WTC11 (cell line): ENCODE results near the gene TUBD1. TPM values are rescaled to one million over a fixed set of nuclear protein-coding genes. Genes with fewer than 3 reads are reported as not detected.

Experiments
- ATAC-seq: fragments of 200-7000 bp; cut with Tn5 transposase; 2 replicates; pipeline ENCODE4 v1.10.0; 2021; ENCODE audit warnings: mild to moderate bottlenecking, moderate library complexity
- CTCF ChIA-PET: fragments of 300-600 bp; sonication (Branson Sonifier 250); formaldehyde crosslinking; loops from one replicate; lab custom pipeline; 2021; ENCODE audit warnings: antibody characterized with exemption; lab: Charles Lee
- POLR2A ChIA-PET: fragments of 350-600 bp; sonication (Branson Sonifier 250); formaldehyde crosslinking; loops from one replicate; lab custom pipeline; 2021; ENCODE audit warnings: antibody characterized with exemption; lab: Charles Lee
- DNase-seq: peaks from one replicate; pipeline ENCODE4 v3.0.0; 2021; ENCODE audit warnings: low spot score
- H3K27ac Mint-ChIP-seq: 2 replicates; pipeline ENCODE4 v1.8.0; 2021; ENCODE audit warnings: mixed read lengths
- H3K27me3 Mint-ChIP-seq: 2 replicates; pipeline ENCODE4 v1.8.0; 2021; ENCODE audit warnings: low read depth, mild to moderate bottlenecking, moderate library complexity, mixed read lengths
- H3K36me3 Mint-ChIP-seq: 2 replicates; pipeline ENCODE4 v1.8.0; 2021; ENCODE audit warnings: mixed read lengths
- H3K4me1 Mint-ChIP-seq: 2 replicates; pipeline ENCODE4 v1.8.0; 2022; ENCODE audit warnings: mixed read lengths
- H3K4me3 Mint-ChIP-seq: 2 replicates; pipeline ENCODE4 v1.8.0; 2021; ENCODE audit warnings: mild to moderate bottlenecking, moderate library complexity, mixed read lengths
- H3K9me3 Mint-ChIP-seq: 2 replicates; pipeline ENCODE4 v1.8.0; 2021; ENCODE audit warnings: mixed read lengths
- AFF4 ChIP-seq: sonication (generic); formaldehyde crosslinking; IDR thresholded peaks from 2 replicates; pipeline ENCODE4 v1.8.1; 2023; ENCODE audit warnings: mild to moderate bottlenecking, missing genetic modification reagents, borderline replicate concordance
- ARID4B ChIP-seq: sonication (generic); formaldehyde crosslinking; IDR thresholded peaks from 2 replicates; pipeline ENCODE4 v1.8.0; 2023; ENCODE audit warnings: missing genetic modification reagents, mild to moderate bottlenecking, borderline replicate concordance
- ATF3 ChIP-seq: sonication (generic); formaldehyde crosslinking; conservative IDR thresholded peaks from 2 replicates; pipeline ENCODE4 v1.8.1; 2022; ENCODE audit warnings: mild to moderate bottlenecking, missing genetic modification reagents
- CDX4 ChIP-seq: fragments of 250-450 bp; sonication (Bioruptor Pico); IDR thresholded peaks from 2 replicates; pipeline ENCODE4 v1.9.0; 2021; ENCODE audit warnings: moderate library complexity, mild to moderate bottlenecking, inconsistent platforms, borderline replicate concordance
- E2F5 ChIP-seq: sonication (generic); formaldehyde crosslinking; IDR thresholded peaks from 2 replicates; pipeline ENCODE4 v1.8.1; 2022; ENCODE audit warnings: mild to moderate bottlenecking, moderate library complexity, missing genetic modification reagents
- ESRRA ChIP-seq: sonication (generic); formaldehyde crosslinking; IDR thresholded peaks from 2 replicates; pipeline ENCODE4 v1.8.1; 2022; ENCODE audit warnings: mild to moderate bottlenecking, missing genetic modification reagents, borderline replicate concordance
- FOXJ3 ChIP-seq: sonication (generic); formaldehyde crosslinking; IDR thresholded peaks from 2 replicates; pipeline ENCODE4 v1.9.0; 2021; ENCODE audit warnings: missing genetic modification reagents, mild to moderate bottlenecking, borderline replicate concordance
- GRHL2 ChIP-seq: fragments of 250-450 bp; sonication (Bioruptor Pico); IDR thresholded peaks from 2 replicates; pipeline ENCODE4 v1.8.0; 2022; ENCODE audit warnings: mild to moderate bottlenecking, moderate library complexity; ENCODE audit not compliant: insufficient replicate concordance, severe bottlenecking
- IRF2 ChIP-seq: sonication (generic); formaldehyde crosslinking; IDR thresholded peaks from 2 replicates; pipeline ENCODE4 v1.8.0; 2022; ENCODE audit warnings: low read depth, missing genetic modification reagents, borderline replicate concordance
- JUN ChIP-seq: sonication (generic); formaldehyde crosslinking; IDR thresholded peaks from 2 replicates; pipeline ENCODE4 v1.8.0; 2023; ENCODE audit warnings: mild to moderate bottlenecking, missing genetic modification reagents
- KAT7 ChIP-seq: sonication (generic); formaldehyde crosslinking; IDR thresholded peaks from 2 replicates; pipeline ENCODE4 v1.8.1; 2023; ENCODE audit warnings: missing genetic modification reagents, mild to moderate bottlenecking, borderline replicate concordance
- MXD4 ChIP-seq: fragments of 250-450 bp; sonication (Bioruptor Pico); IDR thresholded peaks from 2 replicates; pipeline ENCODE4 v1.8.0; 2021; ENCODE audit warnings: mild to moderate bottlenecking, moderate library complexity, borderline replicate concordance
- NR1H2 ChIP-seq: sonication (generic); formaldehyde crosslinking; IDR thresholded peaks from 2 replicates; pipeline ENCODE4 v1.9.0; 2021; ENCODE audit warnings: mild to moderate bottlenecking, moderate library complexity, missing genetic modification reagents
- NR2C2 ChIP-seq: sonication (generic); formaldehyde crosslinking; IDR thresholded peaks from 2 replicates; pipeline ENCODE4 v1.8.0; 2022; ENCODE audit warnings: mild to moderate bottlenecking, missing genetic modification reagents
- PREB ChIP-seq: sonication (generic); formaldehyde crosslinking; IDR thresholded peaks from 2 replicates; pipeline ENCODE4 v1.8.1; 2022; ENCODE audit warnings: mild to moderate bottlenecking, missing genetic modification reagents, moderate library complexity, borderline replicate concordance
- RORB ChIP-seq: fragments of 250-450 bp; sonication (Bioruptor Pico); IDR thresholded peaks from 2 replicates; pipeline ENCODE4 v1.9.0; 2021; ENCODE audit warnings: mild to moderate bottlenecking
- SMAD4 ChIP-seq: sonication (generic); formaldehyde crosslinking; IDR thresholded peaks from 2 replicates; pipeline ENCODE4 v1.8.0; 2022; ENCODE audit warnings: mild to moderate bottlenecking, missing genetic modification reagents
- TCF7 ChIP-seq: sonication (generic); formaldehyde crosslinking; IDR thresholded peaks from 2 replicates; pipeline ENCODE4 v1.8.0; 2022; ENCODE audit warnings: mild to moderate bottlenecking, low read depth, missing genetic modification reagents, moderate library complexity
- ZBTB21 ChIP-seq: sonication (generic); formaldehyde crosslinking; IDR thresholded peaks from 2 replicates; pipeline ENCODE4 v1.8.1; 2023; ENCODE audit warnings: mild to moderate bottlenecking, missing genetic modification reagents, borderline replicate concordance
- ZNF121 ChIP-seq: sonication (generic); formaldehyde crosslinking; IDR thresholded peaks from 2 replicates; pipeline ENCODE4 v1.8.0; 2023; ENCODE audit warnings: missing genetic modification reagents
- ZNF138 ChIP-seq: sonication (generic); formaldehyde crosslinking; conservative IDR thresholded peaks from 2 replicates; pipeline ENCODE4 v1.8.1; 2022; ENCODE audit warnings: mild to moderate bottlenecking, moderate library complexity, missing genetic modification reagents
- ZNF416 ChIP-seq: fragments of 250-450 bp; sonication (Bioruptor Pico); IDR thresholded peaks from 2 replicates; pipeline ENCODE4 v1.9.0; 2021; ENCODE audit warnings: mild to moderate bottlenecking, inconsistent platforms
- ZNF423 ChIP-seq: fragments of 250-450 bp; sonication (Bioruptor Pico); IDR thresholded peaks from 2 replicates; pipeline ENCODE4 v2.1.2; 2022; ENCODE audit warnings: mild to moderate bottlenecking, moderate library complexity
- total RNA-seq: library from RNA; stranded (reverse); gene quantifications from 3 replicates; pipeline ENCODE4 v1.2.3, GENCODE V29; 2021

The TUBD1 gene
- total RNA-seq, 1 experiment from 2014 or later: 12.0 TPM

GRCh38 chr17:59899099-59899498 is 6.4 kb upstream of the TUBD1 start (continued):
- TF ChIP-seq KAT7 (CRISPR knock-in tag): no peak
- no peak for TF ChIP-seq ZNF416
- no peak for TF ChIP-seq MXD4
- TF ChIP-seq ZNF138 (CRISPR knock-in tag): no peak
- TF ChIP-seq ESRRA: no peak
- no peak for TF ChIP-seq RORB (CRISPR knock-in tag)
- no peak for TF ChIP-seq E2F5 (CRISPR knock-in tag)
- TF ChIP-seq ARID4B: no peak

GRCh38 chr17:59897090-59897489 is 4.3 kb upstream of the TUBD1 start:
- POLR2A ChIA-PET: no interaction called here
- H3K36me3 Mint-ChIP-seq: no peaks in the 10 kb centered on the region
- TF ChIP-seq PREB (CRISPR knock-in tag) (no peak), ZBTB21 (no peak), IRF2 (CRISPR knock-in tag) (no peak), GRHL2 (no peak), ATF3 (no peak), NR2C2 (no peak), JUN (no peak), FOXJ3 (CRISPR knock-in tag) (no peak), ZNF121 (CRISPR knock-in tag) (no peak), TCF7 (CRISPR knock-in tag) (no peak), NR1H2 (CRISPR knock-in tag) (no peak), SMAD4 (CRISPR knock-in tag) (no peak), CDX4 (CRISPR knock-in tag) (no peak), ZNF423 (CRISPR knock-in tag) (no peak), AFF4 (CRISPR knock-in tag) (no peak)
- TF ChIP-seq, all 79 proteins: peak for 0
- Mint-ChIP-seq H3K4me3 (no peak overlapping the region), H3K4me1 (peaks cover 11% of the 10 kb centered on the region), H3K27ac (no peak overlapping the region), H3K9me3 (no peaks in the 10 kb centered on the region), H3K27me3 (no peaks in the 10 kb centered on the region; the same call in 1 of the 2 replicates)
- ATAC-seq (no peak), DNase-seq (no peak)
- CTCF ChIA-PET: no interaction called here
